Kidney epithelial cell (primary cell): ENCODE results near the gene FUCA1. TPM values are rescaled to one million over a fixed set of nuclear protein-coding genes. Genes with fewer than 3 reads are reported as not detected.
A peak's percentile ranks its signal among the peaks of the same experiment; 100 is the strongest.
"Not testable (repeated sequence)": the region's sequence is repeated elsewhere in the genome, so short reads cannot be mapped to it uniquely, and the experiment has no call there.

Experiments used
- DNase-seq: peaks from one replicate; pipeline ENCODE4 v3.0.0-alpha.2; 2010; ENCODE audit warnings: low read depth
- H3K27me3 ChIP-seq: 2 replicates; pipeline ENCODE4 v1.6.0; 2011; ENCODE audit warnings: low read length; ENCODE audit not compliant: control insufficient read depth, insufficient read depth
- H3K36me3 ChIP-seq: 2 replicates; pipeline ENCODE4 v1.5.1; 2011; ENCODE audit warnings: low read length; ENCODE audit not compliant: control insufficient read depth, insufficient read depth
- H3K4me3 ChIP-seq: 2 replicates; pipeline ENCODE4 v1.5.1; 2011; ENCODE audit warnings: low read depth, mild to moderate bottlenecking, control low read depth, low read length
- total RNA-seq: library from RNA; depleted of rRNA; stranded (reverse); fragments of >200 nt; gene quantifications from 2 replicates; pipeline ENCODE4 v1.2.3, GENCODE V29; 2015
- TF ChIP-seq, protein P1 (sequence below): IDR thresholded peaks from 2 replicates; pipeline ENCODE4 v1.5.1; 2011; ENCODE audit warnings: mild to moderate bottlenecking, moderate library complexity, low read length, control low read depth, inconsistent platforms; ENCODE audit not compliant: insufficient read depth, poor library complexity, severe bottlenecking

Gene FUCA1
- total RNA-seq, 1 donor from 2014 or later, result 40.7 TPM

- DNase-seq, result no peak
- TF ChIP-seq, protein P1, sequence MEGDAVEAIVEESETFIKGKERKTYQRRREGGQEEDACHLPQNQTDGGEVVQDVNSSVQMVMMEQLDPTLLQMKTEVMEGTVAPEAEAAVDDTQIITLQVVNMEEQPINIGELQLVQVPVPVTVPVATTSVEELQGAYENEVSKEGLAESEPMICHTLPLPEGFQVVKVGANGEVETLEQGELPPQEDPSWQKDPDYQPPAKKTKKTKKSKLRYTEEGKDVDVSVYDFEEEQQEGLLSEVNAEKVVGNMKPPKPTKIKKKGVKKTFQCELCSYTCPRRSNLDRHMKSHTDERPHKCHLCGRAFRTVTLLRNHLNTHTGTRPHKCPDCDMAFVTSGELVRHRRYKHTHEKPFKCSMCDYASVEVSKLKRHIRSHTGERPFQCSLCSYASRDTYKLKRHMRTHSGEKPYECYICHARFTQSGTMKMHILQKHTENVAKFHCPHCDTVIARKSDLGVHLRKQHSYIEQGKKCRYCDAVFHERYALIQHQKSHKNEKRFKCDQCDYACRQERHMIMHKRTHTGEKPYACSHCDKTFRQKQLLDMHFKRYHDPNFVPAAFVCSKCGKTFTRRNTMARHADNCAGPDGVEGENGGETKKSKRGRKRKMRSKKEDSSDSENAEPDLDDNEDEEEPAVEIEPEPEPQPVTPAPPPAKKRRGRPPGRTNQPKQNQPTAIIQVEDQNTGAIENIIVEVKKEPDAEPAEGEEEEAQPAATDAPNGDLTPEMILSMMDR, result no peak
Observed at GRCh38 chr1:23848673-23849616, 19.1 kb downstream of the FUCA1 start.

GRCh38 chr1:23847482-23848095, 20.5 kb downstream of the FUCA1 start:
- H3K4me3 ChIP-seq, H3K36me3 ChIP-seq, DNase-seq, H3K27me3 ChIP-seq: not testable (repeated sequence)

More at GRCh38 chr1:23848673-23849616, 19.1 kb downstream of the FUCA1 start:
- Histone ChIP-seq H3K27me3 (no peaks in the 10 kb centered on the region), H3K4me3 (no peak overlapping the region), H3K36me3 (peaks cover 1% of the 10 kb centered on the region)

- Histone ChIP-seq H3K36me3 (peaks cover 1% of the 10 kb centered on the region), H3K4me3 (no peak overlapping the region), H3K27me3 (no peaks in the 10 kb centered on the region)
- TF ChIP-seq, protein P1, result no peak
- no peak for DNase-seq
Observed at GRCh38 chr1:23845163-23845562, 22.9 kb downstream of the FUCA1 start.

DNA sequence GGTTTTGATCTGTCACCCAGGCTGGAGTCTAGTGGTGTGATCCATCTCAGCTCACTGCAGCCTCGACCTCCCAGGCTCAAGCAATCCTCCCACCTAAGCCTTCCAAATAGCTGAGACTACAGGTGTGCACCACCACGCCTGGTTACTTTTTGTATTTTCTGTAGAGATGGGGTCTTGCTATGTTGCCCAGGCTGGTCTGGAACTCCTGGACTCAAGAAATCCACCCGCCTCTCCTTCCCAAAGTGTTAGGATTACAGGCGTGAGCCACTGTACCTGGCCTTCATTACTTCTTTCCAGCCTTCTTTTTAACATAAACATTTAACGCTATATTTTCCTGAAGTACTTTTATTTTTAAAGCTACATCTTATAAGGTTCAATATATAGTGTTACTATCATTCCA, 24.4 kb downstream of the FUCA1 start:
- TF ChIP-seq, protein P1, result no peak

DNA sequence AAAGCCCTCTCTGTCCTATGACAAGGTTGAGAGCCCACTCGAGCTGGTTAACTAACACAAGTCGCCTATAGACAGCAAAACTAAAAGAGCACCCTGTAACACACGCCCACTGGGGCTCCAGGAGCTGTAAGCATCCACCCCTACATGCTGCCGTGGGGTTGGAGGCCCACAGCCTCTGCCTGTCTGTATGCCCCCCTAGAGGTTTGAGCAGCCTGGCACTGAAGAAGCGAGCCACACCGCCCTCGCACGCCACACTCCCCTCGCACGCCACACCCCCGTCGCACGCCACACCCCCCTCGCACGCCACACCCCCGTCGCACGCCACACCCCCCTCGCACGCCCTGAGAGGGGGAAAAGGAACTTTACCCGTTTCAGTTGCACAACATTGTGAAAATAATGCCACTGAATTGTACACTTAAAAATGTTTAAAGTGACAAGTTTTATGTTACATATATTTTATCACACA, 29.7 kb downstream of the FUCA1 start:
- TF ChIP-seq, protein P1, result no peak
- Histone ChIP-seq H3K27me3 (peaks cover 10% of the 10 kb centered on the region), H3K4me3 (peak overlapping the region; percentile 22), H3K36me3 (no peaks in the 10 kb centered on the region)
- DNase-seq, result no peak

More for the DNA sequence above, 24.4 kb downstream of the FUCA1 start:
- H3K36me3 ChIP-seq, result peaks cover 1% of the 10 kb centered on the region
- no peaks in the 10 kb centered on the region for H3K27me3 ChIP-seq
- H3K4me3 ChIP-seq, result no peak overlapping the region
- no peak for DNase-seq

DNA sequence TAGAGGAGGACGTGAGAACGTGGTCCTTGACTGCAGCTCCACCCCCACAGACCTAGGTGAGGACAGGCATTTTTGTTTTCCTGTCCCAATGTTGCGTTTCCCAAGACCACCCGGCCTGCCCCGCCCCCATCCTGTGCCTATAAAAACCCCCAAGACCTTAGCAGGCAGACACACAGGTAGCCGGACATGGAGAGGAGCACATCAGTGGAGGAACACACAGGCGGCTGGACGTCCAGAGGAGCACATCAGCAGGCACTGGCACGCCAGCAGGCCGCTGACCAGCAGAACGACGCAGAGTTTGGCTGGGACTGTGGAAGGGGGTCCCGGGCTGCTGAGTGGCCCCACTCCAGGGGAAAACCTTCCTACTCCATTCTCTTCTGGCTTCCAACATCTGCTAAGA, 30.2 kb downstream of the FUCA1 start:
- Histone ChIP-seq H3K36me3 (no peaks in the 10 kb centered on the region), H3K27me3 (peaks cover 10% of the 10 kb centered on the region), H3K4me3 (no peak overlapping the region)
- no peak for DNase-seq
- TF ChIP-seq, protein P1, result no peak
